ENCODE measurements around the gene LSM4.
"Not testable (repeated sequence)": the region's sequence is repeated elsewhere in the genome, so short reads cannot be mapped to it uniquely, and the experiment has no call there.

Gene LSM4

DNA sequence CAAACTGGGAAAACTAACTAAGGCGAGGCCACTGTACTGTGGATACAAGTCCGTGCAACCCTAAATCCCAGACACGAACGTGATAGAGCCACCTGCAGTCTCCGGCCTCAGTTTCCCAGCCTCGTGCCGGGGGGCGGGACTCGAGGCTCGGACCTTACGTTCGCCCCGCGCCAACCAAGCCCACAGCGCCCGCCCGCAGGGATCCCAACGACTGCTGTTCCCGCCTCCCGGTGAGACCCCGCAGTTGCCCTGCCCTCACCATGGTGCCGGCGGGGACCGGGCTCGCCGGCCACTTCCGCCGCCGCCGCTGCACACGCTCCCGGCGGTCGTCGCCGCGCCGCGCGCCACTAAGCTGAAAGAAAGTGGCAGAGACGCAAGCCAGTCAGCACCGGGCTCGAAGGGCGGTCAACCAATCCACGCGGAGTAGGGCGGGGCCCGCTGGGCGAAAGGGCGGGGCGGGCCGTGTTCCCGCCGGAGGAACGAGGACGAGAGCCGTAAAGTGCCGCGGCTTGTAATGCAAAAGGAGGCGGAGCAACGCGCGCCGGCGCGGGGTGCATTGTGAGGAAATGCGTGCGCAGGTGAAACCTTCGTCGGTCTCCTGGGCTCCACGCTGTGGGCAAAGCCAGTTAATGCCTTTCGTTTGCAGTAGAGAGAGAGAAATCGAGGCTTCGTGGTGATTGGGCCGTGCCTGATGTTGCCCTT, at the start of gene LSM4:
Gene LSM4, minus strand, starts transcription at position 318 of the 702 bp plus-strand sequence. Its CDS starts 56 bp downstream, at position 262.
- DNase-seq (ENCODE audit: low read depth in 2 of 2), result peak; percentile 98 to 99

DNA sequence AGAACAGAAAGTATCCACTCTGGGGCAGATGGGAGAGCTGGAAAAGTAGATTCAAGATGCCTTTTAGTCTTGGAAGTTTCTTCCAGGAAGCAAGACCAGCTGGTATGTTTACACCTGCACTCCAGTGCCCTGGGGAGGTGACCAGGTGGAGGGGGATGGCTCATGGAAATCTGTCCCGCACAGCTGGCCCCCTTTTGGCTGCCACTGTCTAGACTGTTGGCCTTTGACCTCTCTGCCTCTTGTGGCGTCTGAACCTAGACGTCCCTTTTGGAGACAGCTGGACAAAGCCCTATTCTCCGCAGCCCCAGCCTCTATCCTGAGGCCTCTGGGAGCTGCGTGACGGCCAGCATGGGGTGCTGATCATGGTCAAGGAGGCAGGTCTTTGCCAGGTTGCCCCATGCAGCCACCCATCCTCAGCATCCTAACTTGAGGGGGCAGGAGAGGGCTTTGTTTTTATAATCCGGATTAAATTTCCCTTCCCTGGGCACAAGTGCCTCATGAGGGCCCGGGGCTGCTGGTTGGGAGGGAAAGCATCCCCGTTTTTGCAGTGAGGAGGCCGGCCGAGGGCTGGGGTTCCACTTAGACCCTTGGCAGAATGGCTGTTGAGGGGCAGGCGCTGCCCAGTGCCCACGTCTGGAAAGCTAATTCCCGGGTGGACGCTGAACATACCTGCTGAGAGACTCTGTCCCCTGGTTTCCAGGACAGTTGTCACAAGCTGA, 45.8 kb upstream of the LSM4 start:
- DNase-seq (ENCODE audit: low read depth in 2 of 2), result no peak

DNA sequence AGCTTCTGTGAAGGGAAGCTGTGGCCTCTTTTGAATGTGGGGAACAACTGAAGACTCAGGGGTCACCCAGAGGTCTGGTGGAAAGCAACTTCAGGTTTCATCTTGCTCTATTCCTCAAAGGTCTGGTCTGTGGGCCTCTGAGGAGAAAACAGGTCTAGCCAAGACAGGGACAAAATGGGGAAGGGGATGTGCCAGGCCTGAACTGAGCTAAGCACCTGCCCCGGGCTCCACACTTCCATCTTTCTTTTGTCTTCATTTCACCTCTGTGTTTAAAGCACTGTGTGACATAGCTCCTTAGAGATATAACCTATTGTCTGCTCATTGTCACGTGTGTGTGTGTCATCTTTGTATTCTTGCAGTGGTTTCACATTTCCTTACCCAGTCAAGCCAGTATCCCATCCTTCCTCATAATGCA, 43.2 kb upstream of the LSM4 start:
- DNase-seq (ENCODE audit: low read depth in 2 of 2), result no peak

DNA sequence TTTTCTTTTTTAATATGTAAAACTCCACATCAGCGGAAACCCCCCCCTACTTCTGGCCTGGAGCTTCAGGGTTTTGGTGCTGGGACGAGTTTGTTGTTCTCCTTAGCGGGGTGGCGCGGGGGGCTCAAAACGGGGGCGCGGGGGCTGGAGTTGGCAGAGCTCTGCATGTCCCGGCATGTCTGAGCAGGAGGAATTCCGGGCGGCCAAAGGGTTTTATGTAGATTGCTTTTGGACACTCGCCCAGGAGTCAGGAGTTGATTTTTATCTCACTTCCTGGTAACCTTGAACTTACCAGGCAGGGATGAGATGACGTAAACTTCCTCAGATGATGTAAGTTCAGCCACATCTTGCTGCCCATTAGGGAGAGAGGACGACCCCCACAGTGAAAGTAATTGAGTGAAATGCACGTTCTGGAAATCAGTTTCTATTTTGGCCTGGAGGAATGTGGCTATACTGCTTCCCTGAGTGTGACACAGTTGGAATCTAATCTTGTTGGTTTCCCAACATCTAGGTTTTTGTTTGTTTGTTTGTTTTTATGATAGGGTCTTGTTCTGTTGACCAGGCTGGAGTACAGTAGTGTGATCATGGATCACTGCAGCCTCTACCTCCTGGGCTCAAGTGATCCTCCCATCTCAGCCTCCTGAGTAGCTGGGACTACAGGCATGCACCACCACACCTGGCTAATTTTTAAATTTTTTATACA, 42.1 kb upstream of the LSM4 start:
- DNase-seq (ENCODE audit: low read depth in 2 of 2), result no peak

DNA sequence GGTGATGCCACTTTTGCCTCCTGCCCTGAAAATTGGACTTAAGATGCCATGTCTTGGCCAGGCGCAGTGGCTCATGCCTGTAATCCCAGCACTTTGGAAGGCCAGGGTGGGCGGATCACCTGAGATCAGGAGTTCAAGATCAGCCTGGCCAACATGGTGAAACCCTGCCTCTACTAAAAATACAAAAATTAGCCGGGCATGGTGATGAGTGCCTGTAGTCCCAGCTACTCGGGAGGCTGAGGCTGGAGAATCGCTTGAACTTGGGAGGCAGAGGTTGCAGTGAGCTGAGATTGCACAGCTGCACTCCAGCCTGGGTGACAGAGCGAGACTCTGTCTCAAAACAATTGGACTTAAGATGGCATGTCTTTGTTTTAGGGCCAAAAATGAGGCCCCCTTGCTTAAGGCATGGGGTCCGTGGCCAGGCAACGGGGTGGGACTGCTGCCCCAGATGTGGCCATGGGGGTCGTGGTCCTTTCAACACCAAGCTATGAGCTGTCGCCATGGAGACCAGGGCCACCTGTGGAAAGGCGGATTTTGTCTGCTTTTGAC, 41.5 kb upstream of the LSM4 start:
- not testable (repeated sequence) for DNase-seq (ENCODE audit: low read depth in 2 of 2)

DNA sequence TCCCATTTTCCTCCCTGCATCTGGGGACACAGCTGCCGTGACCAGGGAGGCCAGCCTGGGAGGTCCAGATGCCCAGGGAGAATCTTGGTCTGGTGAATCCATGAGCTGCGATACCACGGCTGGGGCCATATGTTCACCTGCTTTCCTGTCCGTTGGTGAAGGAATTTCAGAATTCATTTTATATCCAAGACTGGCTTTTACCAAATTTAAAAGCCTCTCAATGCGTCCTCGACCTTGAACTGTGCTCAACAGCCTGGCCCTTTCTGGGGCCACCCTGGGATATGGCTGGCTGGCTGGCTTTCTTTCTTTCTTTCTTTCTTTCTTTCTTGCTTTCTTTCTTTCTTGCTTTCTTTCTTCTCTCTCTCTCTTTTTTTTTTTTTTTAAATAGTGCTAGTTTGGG, 40.9 kb upstream of the LSM4 start:
- DNase-seq (ENCODE audit: low read depth in 2 of 2), result no peak

DNA sequence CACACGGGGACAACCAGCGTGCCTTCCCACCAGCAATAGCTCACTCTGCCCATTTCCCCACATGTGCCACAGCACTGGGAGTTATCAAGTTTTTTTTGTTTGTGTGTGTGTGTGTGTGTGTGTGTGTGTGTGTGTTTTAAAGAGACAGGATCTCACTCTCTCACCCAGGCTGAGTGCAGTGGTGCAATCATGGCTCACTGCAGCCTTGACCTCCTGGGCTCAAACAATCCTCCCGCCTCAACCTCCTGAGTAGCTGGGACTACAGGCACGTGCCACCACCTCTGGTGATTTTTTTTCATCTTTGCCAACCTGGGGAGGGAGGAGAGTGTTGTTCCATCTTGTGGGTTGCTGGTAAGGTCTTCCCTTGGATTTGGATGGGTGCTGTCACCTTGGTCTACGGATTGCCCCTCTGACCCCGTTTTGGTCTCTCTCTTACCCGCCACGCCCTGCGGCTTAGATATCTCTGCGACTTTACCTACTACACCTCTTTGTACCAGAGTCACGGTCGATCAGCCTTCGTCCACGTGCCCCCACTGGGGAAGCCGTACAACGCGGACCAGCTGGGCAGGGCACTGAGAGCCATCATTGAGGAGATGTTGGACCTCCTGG, 40.2 kb upstream of the LSM4 start:
- no peak for DNase-seq (ENCODE audit: low read depth in 2 of 2)

DNA sequence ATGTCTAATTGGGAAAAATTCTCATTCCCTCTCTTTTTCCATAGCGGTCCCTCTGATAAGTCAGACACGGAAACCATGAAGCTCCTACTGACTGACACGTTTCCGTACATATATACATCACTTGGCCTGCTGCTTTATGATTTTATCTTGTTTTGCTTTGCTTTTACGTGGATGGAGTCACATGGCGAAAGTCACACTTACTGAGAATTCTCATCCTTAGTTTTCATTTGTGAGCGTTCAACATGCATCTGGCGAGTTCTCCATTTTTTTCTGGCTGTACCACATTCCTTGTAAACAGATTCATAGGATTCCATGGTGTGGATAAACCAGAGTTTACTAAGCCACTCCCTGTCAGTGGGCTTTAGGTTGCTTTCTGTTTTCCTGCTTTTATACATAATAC, 38.8 kb upstream of the LSM4 start:
- no peak for DNase-seq (ENCODE audit: low read depth in 2 of 2)

DNA sequence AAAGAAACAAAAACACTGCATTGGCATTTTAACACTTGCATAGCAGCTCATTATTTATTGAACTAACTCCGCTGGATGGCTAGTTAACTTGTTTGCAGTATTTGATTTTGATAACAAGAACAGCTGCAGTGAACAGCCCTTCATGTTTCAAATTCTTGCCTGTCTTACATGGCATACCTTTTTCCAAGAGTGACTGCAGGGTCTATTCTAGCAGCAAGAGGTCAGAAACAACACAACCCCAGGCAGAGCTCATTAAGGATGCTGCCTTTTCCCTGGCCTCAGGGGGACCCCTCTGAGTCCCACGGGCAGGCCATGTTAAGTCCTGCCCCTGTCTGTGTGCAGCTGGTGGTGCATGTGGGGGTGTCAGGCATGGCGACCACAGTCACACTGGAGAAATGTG, 34.2 kb upstream of the LSM4 start:
- DNase-seq (ENCODE audit: low read depth in 2 of 2), result no peak

DNA sequence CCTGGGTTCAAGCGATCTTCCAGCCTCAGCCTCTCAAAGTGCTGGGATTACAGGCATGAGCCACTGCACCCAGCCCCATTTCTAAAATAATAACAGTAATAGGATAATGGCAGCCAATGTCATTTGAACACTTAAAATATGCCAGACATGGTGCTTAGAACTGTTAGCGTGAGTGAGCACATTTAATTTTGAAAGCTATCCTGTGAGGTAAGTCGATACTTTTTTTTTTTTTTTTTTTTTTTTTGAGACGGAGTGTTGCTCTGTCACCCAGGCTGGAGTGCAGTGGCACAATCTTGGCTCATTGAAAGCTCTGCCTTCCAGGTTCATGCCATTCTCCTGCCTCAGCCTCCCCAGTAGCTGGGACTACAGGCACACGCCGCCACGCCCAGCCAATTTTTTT, 31.9 kb upstream of the LSM4 start:
- DNase-seq (ENCODE audit: low read depth in 2 of 2), result not testable (repeated sequence)

DNA sequence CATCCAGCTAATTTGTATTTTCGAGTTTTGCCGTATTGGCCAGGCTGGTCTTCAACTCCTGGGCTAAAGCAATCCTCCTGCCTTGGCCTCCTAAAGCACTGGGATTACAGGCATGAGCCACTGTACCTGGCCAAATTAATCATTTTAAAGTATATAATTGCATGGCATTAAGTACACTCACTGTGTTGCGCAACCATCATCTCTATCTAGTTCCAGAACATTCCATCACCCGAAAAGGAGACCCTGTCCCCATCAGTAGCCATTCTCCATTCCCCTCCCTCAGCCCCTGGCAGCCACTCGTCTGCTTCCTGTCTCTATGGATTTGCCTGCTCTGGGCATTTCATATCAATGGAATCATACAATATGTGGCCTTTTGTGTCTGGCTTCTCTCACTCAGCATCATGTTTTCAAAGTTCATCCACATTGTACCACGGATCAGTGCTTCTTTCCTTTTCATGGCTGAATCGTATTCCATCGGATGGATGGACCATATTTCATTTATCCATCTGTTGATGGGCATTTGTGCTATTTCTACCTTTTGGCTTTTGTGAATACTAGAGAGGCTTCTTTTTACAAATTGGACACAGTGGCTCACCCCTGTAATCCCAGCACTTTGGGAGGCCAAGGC, 30.6 kb upstream of the LSM4 start:
- no peak for DNase-seq (ENCODE audit: low read depth in 2 of 2)

DNA sequence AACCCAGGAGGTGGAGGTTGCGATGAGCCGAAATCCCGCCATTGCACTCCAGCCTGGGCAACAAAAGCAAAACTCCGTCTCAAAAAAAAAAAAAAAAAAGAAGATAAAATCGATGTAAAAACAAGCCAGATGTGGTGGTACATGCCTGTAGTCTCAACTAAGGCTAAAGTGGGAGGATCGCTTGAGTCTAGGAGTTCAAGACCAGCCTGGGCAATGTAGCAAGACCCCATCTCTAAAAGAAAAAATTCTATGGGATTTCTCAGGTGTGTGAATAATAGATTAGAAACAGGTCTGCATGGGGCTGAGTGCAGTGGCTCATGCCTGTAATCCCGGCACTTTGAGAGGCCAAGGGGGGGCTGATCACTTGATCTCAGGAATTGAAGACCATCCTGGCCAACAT, 28.7 kb upstream of the LSM4 start:
- DNase-seq (ENCODE audit: low read depth in 2 of 2), result no peak

DNA sequence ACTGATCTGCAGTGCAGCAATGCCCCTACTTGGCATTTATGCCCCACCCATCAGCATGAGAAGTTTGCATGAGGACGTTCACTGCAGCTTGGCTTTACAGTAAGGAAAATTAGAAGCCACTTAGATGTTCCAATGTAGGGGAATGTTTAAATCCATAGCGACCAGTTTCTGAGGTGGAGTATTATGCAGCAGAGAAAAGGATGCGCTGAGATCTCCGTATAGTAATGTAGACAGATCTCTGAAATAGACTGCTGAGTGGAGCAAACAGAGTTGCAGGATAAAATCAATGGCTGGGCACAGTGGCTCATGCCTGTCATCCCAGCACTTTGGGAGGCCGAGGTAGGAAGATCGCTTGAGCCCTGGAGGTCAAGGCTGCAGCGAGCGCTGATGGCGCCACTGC, 27.6 kb upstream of the LSM4 start:
- no peak for DNase-seq (ENCODE audit: low read depth in 2 of 2)

DNA sequence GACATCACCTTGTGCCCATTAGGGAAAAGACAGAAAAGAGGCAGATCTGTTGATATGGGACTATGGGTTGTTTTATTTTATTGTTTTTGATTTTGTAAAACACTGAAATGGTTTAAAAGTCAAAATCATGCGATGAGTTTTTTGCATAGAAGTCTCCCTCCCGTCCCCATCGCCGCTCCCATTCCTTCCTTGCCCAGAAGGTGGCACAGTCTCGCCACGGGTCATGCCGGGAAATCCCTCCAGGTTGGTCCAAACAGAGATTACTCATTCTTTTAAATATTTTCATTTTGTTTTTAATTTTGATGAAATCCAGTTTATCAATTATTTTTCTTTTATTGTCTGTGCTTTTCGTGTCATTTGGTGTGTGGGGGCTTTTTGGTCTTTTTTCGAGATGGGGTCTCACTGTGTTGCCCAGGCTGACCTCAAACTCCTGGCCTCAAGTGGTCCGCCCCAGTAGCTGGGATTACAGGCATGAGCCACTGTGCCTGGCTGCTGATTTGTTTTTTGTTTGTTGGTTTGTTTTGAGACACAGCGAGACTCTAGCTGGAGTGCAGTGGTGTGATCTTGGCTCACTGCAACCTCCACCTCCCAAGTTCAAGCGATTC, 26.8 kb upstream of the LSM4 start:
- peak in 1 of 2 donors; percentile 23 for DNase-seq (ENCODE audit: low read depth in 2 of 2)

DNA sequence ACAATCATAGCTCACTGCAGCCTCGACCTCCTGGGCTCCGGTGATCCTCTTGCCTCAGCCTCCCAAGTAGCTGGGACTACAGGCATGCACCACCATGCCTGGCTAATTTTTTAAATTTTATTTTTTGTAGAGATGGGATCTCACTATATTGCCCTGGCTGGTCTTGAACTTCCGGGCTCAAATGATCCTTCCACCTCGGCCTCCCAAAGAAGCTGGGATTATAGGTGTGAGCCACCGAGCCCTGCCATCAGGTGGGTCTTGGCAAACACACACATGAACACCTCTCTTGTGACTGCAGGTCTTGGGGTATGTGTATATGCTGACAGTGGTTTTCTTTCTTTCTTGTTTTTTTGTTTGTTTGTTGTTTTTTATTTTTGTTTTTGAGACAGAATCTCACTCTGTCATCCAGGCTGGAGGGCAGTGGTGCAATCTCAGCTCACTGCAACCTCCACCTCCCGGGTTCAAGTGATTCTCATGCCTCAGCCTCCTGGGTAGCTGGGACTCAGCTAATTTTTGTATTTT, 26.0 kb upstream of the LSM4 start:
- DNase-seq (ENCODE audit: low read depth in 2 of 2), result not testable (repeated sequence)

DNA sequence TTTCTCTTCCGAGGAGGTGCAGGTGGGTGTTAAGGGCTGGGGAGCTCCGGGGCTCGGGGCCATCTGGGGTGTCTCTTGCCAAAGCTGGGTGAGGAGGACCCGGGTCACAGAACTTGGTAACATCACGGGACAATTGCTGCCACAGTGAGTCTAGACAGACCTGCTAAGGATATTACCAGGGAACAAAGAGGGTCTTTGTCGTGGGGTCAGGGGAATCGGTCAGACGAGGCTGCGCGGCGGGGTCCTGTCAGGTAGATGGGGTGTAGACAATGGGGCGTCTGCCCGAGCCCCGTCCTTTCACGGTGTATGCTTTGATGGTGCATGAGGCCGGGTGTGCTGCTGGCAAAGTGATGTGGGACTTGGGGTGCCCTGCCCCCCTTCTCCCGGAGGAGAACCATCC, 25.3 kb upstream of the LSM4 start:
- no peak for DNase-seq (ENCODE audit: low read depth in 2 of 2)

DNA sequence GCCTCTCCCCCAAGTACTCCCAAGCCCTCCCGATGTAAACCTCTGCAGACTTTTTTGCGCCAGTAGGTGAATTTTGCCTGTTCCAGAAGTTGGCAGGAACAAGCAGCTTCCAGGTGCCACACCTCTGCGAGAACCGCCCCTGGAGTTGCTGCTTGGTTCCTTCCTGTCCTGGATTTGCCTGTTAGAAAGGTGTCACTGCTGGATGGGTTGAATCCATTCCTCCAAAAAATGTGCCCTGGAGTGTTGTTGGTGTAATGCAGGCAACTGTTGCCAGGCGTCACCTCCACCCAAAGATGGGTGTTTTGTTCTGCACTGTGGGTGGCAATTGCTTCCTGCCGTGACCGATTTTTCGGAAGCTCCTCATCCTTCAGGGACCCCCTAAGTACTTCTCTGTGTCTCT, 23.2 kb upstream of the LSM4 start:
- no peak for DNase-seq (ENCODE audit: low read depth in 2 of 2)

DNA sequence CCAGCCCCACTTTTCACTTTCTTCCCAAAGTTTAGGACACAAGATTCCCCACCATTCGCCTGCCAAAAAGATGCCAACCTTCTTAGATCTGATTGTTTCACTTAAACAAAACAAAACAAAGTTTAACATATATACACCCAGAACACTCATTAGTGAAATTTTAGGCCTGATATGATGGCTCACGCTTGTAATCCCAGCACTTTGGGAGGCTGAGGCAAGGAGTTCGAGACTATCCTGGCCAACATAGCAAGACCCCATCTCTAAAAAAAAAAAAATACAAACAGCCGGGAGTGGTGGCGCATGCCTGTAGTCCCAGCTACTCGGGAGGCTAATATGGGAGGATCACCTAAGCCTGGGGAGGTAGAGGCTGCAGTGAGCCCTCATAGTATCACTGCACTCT, 22.4 kb upstream of the LSM4 start:
- DNase-seq (ENCODE audit: low read depth in 2 of 2), result no peak

DNA sequence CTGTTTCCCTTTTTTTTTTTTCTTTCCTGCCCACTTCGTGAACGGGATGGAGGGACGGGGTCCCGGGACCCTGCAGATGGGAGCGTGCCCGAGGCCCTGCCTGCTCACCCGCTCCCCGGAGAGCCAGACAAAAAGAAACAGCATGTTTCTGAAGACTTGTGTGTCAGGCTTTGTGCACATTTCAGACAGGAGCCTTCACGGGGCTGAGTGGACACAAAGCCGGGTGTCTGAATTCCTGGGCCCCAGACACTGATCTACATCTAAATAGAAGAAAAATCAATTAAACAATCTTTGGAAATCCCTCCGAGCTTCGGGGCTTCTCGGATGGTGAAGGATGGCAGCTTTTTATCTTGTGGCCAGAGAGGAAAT, 21.7 kb upstream of the LSM4 start:
- no peak for DNase-seq (ENCODE audit: low read depth in 2 of 2)

DNA sequence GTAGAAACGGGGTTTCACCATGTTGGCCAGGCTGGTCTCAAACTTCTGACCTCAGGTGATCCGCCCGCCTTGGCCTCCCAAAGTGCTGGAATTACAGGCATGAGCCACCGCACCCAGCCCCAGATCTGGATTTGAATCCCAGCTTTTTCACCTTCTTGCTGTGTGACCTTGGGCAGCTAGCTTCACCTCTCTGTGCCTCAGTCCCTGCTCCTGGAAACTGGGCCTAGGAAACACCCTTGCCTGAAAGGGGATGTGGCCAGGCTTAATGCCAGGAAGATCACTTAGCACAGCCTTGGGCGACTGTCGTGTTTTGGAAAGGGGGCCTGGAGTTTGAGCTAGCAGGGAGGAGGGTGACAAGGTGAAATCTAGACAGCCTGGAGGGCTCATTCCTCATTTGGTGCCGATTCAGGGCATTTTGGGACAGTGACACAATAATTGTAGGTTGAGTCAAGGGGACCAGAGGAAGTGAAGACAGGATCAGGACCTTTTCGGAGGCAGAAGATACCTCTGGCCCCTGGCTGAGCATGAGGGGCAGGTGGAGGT, 19.3 kb upstream of the LSM4 start:
- DNase-seq (ENCODE audit: low read depth in 2 of 2), result no peak
